Neutrophil (primary cell): ENCODE results near the gene PGAP3.

Experiments
- H3K27ac ChIP-seq: fragments of 200-600 bp; sonication (generic); 2 replicates; pipeline ENCODE4 v1.5.1; 2016; ENCODE audit warnings: mild to moderate bottlenecking, moderate library complexity
- H3K27me3 ChIP-seq: fragments of 200-600 bp; sonication (generic); 2 replicates; pipeline ENCODE4 v1.6.0; 2016; ENCODE audit warnings: mild to moderate bottlenecking
- H3K36me3 ChIP-seq: fragments of 200-600 bp; sonication (generic); 2 replicates; pipeline ENCODE4 v1.5.1; 2017
- H3K4me1 ChIP-seq, 2 experiments: fragments of 200-600 bp in 1 of 2; sonication (generic) in 1 of 2; 1 replicate in 1 of 2; 2 replicates in 1 of 2; pipeline versions ENCODE4 v1.5.1 to v1.6.1; 2013 to 2016; ENCODE audit warnings: low read depth in 1 of 2, low read length in 1 of 2, mild to moderate bottlenecking in 1 of 2, moderate library complexity in 1 of 2; ENCODE audit not compliant: control insufficient read depth in 1 of 2, insufficient read depth in 1 of 2
- H3K4me3 ChIP-seq, 2 experiments: fragments of 200-600 bp in 1 of 2; sonication (generic) in 1 of 2; 1 replicate in 1 of 2; 2 replicates in 1 of 2; pipeline ENCODE4 v1.5.1; 2013 to 2016; ENCODE audit warnings: low read depth in 1 of 2, low read length in 1 of 2, mild to moderate bottlenecking in 1 of 2, moderate library complexity in 1 of 2
- H3K9me3 ChIP-seq: fragments of 200-600 bp; sonication (generic); 2 replicates; pipeline ENCODE4 v1.5.1; 2016
- CTCF ChIP-seq: fragments of 200-600 bp; sonication (generic); IDR thresholded peaks from 2 replicates; pipeline ENCODE4 v1.5.1; 2016; ENCODE audit warnings: antibody characterized with exemption

Gene PGAP3

GRCh38 chr17:39658346-39658745 is 29.5 kb downstream of the PGAP3 start:
- no peak for TF ChIP-seq CTCF
- no peaks in the 10 kb centered on the region for H3K4me1 ChIP-seq
- no peak overlapping the region for H3K4me3 ChIP-seq
- H3K27ac ChIP-seq: no peak overlapping the region
- H3K36me3 ChIP-seq: peaks cover 91% of the 10 kb centered on the region
- no peaks in the 10 kb centered on the region for H3K27me3 ChIP-seq
- H3K9me3 ChIP-seq: no peaks in the 10 kb centered on the region

GRCh38 chr17:39655105-39655504 is 32.8 kb downstream of the PGAP3 start:
- Histone ChIP-seq H3K9me3 (no peaks in the 10 kb centered on the region), H3K27me3 (no peaks in the 10 kb centered on the region), H3K27ac (no peak overlapping the region), H3K4me1 (peaks cover 0 to 3% of the 10 kb centered on the region in 2 experiments), H3K36me3 (peaks cover 62% of the 10 kb centered on the region), H3K4me3 (no peak overlapping the region)
- no peak for TF ChIP-seq CTCF

- peak; percentile 75 for TF ChIP-seq CTCF
Measured at GRCh38 chr17:39653662-39654331, 34.1 kb downstream of the PGAP3 start.

GRCh38 chr17:39653316-39653661 is 34.6 kb downstream of the PGAP3 start:
- H3K9me3 ChIP-seq: no peaks in the 10 kb centered on the region
- no peak overlapping the region for H3K4me3 ChIP-seq
- peaks cover 44% of the 10 kb centered on the region for H3K36me3 ChIP-seq
- no peaks in the 10 kb centered on the region for H3K27me3 ChIP-seq
- TF ChIP-seq CTCF: no peak
- no peak overlapping the region for H3K27ac ChIP-seq
- H3K4me1 ChIP-seq: peaks cover 13 to 21% of the 10 kb centered on the region in 2 experiments

More at GRCh38 chr17:39653662-39654331, 34.1 kb downstream of the PGAP3 start:
- no peak overlapping the region for H3K4me3 ChIP-seq
- H3K4me1 ChIP-seq: peaks cover 8 to 16% of the 10 kb centered on the region in 2 experiments
- no peaks in the 10 kb centered on the region for H3K27me3 ChIP-seq
- H3K9me3 ChIP-seq: no peaks in the 10 kb centered on the region
- H3K36me3 ChIP-seq: peaks cover 49% of the 10 kb centered on the region
- H3K27ac ChIP-seq: no peak overlapping the region

GRCh38 chr17:39652587-39653315 is 35.1 kb downstream of the PGAP3 start:
- Histone ChIP-seq H3K36me3 (peaks cover 38% of the 10 kb centered on the region), H3K4me1 (peaks cover 14 to 23% of the 10 kb centered on the region in 2 experiments), H3K4me3 (no peak overlapping the region), H3K27me3 (no peaks in the 10 kb centered on the region), H3K27ac (no peak overlapping the region), H3K9me3 (no peaks in the 10 kb centered on the region)
- no peak for TF ChIP-seq CTCF
